Measurements from ENCODE around the gene ITGB5. TPM values are rescaled to one million over a fixed set of nuclear protein-coding genes. Genes with fewer than 3 reads are reported as not detected.
A peak's percentile ranks its signal among the peaks of the same experiment; 100 is the strongest.
"Not testable (repeated sequence)": the region's sequence is repeated elsewhere in the genome, so short reads cannot be mapped to it uniquely, and the experiment has no call there.

Gene ITGB5
- total RNA-seq, 1 donor from 2014 or later, result 74.7 TPM

DNA sequence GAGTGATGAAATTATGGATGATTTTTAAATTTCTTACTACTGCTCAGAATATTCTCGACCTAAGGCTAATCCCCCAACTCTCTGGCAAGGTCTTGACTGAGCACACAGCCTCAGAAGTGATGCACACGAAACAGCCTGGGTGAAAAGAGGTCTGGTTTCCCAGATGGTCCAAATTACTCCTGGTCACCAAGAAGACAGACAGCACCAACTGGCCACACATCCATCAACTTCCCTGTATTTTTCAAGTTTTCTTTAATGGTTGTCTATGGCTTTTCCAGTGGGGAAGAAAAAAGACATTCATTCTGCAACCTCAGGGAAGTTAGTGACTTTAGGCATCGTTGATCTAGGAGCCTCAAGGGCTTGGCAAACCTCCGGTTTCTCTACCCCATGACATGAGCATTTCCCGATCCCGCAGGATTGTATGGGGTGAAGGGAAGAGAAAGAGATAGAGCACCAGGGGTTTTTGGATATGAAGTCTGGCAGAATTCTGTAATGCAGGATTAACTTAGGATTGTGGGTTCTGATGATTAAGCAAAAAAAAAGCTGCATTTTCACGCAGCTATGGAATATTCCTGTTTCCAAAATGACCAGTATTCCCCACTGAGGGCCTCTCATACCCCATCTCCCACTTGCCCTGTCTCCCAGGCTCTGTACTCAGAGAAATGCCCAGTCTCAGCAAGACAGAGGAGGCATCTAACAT lies 94.7 kb downstream of the ITGB5 start:
- DNase-seq (ENCODE audit: low spot score) (no peak), ATAC-seq (no peak)

DNA sequence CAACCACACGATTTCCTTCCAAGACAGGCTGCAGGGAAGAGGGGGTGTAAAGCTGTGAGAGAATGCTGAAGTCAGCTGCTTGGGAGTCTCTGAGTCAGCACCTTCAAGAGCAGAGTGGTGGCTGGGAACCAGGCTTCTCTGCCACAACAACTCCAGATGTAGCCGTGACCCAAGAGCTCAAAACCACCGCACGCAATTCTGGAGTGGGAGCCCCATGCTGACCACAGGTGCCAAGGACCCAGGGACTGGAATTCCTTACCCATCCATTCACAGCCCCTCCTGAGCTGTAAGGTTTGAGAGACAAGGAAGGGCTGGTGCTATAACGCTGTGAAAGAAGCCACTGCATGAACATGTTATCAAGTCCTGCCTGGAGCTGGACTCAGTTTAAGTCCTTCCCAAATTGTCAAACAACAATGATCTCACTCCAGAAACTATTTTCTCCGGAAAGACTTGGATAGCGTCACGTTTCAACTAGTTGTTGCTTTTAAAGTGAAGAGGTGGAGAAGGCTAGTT lies 95.5 kb downstream of the ITGB5 start:
- DNase-seq (ENCODE audit: low spot score) (no peak), ATAC-seq (peak; percentile 24)

DNA sequence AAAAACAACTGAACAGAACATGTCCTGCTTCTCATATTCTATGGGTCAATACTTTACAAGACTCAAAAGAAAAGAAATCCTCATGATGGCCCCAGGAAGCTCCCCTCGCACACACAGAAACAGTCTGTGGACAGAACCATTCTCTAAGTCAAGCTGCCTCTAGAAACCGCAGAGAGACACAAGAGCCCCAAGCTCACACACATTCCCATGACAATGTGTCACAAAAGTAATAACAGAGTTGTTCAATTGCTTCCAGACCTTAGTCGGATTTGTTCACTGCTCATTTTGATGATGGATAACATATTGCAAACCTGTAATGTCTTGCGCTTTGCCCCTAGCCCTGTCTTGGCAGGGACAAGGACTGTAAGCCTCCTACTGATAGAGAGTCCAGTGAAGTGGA lies 96.0 kb downstream of the ITGB5 start:
- no peak for ATAC-seq
- DNase-seq (ENCODE audit: low spot score), result no peak

DNA sequence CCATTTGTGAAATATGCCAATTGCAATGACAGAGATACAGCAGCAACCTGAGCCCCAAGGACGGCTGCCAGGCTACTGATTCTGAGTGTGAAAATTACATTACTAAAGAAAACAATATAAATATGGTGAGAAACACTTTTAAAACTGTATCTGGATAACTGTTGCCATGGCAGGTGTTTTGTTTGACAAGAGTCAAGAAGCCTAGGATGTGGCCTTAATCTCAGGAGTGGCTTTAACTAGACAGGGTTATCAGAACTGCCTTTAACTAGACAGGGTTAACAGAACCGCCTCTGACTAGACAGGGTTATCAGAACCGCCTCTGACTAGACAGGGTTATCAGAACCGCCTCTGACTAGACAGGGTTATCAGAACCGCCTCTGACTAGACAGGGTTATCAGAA lies 98.1 kb downstream of the ITGB5 start:
- not testable (repeated sequence) for ATAC-seq; DNase-seq (ENCODE audit: low spot score)

DNA sequence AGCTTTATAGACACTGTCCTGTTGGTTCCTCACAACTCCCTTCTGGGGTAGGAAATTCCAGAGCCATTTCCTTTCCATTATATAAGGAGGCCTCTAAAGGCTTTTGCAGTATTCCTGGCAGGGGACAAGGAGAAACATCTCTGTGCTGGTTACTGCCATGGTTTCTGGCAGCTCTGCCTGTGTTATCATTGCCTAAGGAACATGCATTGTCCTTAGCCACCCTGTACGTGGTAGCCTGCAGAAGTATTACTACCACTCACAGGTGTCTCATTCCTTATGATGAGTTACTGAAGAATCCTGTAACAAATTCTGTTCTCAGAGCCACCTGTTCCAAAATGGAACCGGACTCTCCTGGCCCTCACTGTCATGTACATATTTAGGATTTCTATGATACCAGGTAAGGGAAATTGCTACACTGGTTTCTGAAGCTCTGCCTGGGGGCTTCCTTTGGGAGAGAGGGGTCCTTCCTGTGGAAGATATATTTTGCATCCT lies 98.9 kb downstream of the ITGB5 start:
- DNase-seq (ENCODE audit: low spot score), result no peak
- ATAC-seq, result no peak

DNA sequence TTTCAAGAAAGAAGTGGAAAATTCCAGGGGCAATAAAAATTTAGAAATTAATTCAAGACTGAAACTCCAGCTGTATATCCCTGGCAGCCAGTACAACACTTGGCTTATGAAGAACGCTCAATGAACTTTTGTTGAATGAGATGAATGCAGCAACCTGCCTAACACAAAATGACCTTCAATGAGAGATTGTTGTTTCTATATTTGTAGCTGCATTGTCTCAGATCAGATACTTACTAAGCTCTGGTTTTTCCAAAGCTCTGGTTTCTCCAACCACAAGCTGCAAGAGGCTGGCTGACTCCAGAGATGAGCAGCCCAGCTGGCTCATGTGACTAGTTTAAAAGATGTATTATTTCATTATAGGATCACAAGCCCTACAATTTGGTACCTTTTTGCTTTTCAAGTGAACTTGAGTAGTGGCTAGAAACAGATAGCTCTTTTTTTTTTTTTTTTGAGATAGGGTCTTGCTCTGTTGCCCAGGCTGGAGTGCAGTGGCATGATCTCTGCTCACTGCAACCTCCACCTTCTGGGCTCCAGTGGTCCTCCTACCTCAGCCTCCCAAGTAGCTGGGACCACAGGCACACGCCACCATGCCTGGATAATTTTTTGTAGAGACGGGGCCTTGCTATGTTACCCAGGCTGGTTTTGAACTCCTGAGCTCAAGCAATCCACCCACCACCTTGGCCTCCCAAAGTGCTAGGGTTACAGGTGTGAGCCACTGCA lies 99.5 kb downstream of the ITGB5 start:
- peak; percentile 51 for ATAC-seq

DNA sequence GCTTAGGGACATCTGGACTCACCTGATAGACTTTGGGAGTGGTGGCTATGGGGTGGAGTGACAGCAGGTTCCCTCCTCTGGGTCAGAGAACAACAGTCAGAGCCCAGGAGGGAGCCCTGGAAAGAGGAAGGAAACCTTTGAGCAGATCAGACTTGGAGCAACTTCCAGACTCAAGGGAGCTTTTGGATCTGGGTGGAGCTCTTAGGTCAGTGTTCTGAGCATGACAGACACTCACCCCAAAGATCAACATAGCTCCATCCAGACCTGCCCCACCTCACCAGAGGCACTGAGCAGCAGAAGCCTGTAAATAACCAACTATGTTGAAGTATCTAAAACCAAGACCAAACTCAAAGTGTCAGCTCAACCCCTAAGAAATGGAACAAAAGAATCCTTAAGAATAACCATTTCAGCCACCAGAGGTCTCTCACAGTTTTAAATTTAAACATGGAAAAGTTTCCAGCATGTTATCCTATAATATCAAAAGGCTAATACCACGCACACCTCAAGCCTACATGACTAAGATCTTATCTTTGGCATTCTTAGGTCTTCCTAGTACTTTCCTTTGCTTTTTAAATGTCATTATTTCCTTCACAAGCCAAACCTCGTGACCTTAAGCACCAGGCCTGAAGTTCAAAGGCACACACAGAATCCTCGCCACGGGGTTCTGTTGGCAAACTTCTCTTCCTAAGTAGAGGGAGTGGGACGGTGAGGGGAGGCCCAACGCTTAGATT lies 100.5 kb downstream of the ITGB5 start:
- ATAC-seq (peak; percentile 61), DNase-seq (ENCODE audit: low spot score) (no peak)

More for the DNA sequence above, 99.5 kb downstream of the ITGB5 start:
- no peak for DNase-seq (ENCODE audit: low spot score)

DNA sequence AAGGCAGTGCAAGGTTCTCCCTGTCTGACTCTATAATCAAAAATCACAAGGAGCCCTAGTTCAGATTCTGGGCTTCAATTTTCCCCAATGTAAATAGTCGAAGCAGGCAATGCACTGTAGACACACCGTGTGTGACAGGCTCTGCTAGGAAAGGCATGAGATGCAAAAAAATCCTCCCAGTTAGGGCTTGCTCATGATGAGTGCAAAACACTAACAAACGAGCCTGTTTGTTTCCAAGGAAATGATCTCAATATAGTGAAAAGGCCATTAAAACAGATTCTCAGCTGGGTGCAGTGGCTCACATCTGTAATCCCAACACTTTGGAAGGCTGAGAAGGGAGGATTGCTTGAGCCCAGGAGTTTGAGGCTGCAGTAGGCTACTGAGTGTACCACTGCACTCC lies 101.2 kb downstream of the ITGB5 start:
- DNase-seq (ENCODE audit: low spot score) (no peak), ATAC-seq (no peak)

DNA sequence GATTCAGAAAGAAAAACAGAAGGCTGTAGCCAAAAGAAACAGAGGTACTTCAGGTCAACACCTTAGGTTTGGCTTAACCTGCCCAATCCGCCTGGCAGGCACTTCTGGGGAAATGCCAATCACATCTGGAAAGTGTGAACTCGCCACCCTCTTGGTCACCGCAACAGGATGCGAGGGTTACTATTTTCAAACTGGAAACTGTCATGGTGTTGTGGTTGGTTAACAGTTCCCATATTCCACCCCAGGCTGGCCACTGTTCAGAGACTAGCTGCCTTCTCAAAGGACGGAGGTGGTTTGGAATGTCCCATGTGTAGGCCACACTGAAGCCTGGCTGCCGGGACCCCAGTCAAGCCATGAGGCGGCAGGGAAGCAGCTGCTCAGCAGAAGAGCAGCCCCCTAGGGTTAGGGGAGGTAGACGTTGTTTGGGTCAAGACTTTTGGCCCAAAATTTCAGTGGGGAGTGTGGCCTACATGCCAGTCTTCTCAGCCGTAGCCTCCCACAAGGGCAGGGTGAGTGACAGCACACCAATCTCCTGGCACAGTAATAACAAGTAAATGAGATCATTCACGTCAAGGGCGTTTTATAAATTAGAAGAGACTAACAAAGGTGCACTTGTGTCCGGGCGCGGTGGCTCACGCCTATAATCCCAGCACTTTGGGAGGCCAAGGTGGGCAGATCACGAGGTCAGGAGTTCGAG lies 102.3 kb downstream of the ITGB5 start:
- no peak for DNase-seq (ENCODE audit: low spot score)
- no peak for ATAC-seq

DNA sequence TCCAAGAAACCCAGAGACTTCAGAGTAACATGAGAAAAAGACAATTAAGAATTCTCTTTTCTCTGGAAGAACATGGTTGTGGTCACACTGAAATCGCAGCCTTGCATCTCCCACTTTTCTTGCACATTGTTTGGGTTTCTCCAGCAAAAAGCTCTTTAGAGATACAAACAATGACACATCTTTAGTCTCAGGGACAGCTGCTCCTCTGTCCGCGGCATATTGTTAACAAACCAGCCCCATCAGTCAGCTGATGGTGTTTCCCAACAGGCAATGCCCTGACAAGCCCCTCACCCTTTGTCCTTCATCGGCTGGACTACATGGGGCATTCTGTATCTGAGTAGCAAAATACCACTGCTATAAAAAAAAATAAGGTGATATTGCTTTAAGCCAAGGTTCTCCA lies 103.5 kb downstream of the ITGB5 start:
- DNase-seq (ENCODE audit: low spot score) (no peak), ATAC-seq (no peak)

DNA sequence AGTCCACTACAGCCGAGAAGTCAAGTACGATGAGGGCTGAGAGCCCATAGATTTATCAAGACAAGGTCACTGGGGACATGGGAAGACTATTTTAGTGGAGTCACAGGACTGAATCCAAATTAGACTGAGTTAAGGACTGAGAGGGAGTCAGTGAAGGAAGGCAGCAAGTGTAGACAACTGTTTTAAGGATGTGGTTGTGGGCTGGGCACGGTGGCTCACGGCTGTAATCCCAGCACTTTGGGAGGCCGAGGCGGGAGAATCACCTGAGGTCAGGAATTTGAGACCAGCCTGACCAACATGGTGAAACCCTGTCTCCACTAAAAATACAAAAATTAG lies 104.8 kb downstream of the ITGB5 start:
- DNase-seq (ENCODE audit: low spot score); ATAC-seq: not testable (repeated sequence)

DNA sequence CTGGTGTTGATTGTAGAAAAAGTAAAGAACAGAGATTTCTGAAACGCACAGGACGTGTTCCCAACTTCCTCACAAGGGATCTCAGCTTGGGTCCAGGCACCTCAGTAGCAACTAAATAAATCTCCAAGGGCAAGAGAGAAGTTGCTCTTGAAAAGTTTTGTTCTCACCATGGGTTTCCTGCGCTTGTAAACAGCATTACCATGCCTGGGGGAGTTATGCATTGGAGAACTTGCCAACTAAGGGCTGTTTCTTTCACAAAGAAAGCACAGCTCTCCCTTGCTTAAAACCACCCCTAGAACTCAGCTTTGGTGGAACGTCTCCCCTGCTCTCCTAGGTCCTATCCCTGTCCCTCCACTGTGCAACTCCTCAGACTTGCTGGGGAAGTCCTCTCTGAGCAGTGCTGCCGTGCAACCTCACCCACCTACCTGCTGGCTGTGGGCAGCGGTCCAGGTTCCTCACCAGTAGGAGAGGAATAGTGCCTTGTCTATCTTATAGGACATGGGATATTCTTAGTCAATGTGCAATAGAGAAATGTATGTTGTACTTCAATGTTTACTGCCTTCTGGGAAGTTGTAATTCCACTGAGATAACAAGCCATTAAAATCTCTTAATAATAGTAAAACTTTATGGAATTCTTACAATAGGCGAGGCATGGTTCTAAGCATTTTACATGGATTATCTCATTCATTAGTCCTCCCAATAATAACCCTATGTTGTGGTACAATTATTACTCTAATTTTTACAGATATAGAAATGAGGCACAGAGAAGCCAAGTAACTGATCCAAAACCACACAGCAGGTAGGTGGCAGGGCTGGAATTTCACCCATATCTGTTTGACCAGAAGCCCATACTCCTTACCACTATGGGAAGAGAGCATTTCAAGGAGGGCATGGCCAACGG lies 105.4 kb downstream of the ITGB5 start:
- no peak for ATAC-seq

DNA sequence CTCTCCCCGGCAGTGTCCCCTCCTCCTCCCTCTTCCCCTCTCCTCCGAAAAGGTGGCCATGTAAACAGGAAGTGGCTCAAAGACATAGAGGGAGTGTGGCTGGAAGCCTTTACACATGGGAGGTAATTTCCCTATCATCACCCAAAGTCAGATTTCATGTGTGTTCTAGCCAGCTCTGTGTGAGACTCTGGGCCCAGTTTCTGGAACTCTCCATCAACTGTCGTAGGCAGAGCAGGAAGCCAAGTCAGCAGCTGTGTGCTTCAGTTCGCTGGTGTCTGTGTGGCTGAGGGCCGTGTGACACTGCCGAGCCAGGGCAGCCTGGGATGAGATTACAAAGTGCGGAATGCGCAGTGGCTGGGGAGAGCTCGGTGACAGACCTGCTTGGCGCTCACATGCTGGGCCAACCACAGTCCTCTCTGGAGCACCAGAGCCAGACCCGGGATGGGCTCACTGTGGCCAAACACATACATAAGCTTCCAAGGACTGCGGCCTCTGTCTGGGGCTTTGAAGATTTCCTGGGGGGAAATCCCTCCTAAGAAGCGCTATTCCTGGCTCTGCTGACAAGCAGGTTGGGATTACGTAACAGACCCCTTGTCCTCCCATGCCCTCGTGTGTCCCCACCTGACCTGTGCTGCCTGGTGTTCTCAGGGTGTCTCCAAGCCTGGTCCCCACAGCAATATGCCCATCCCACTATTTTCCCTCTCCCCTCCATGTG lies 106.2 kb downstream of the ITGB5 start:
- DNase-seq (ENCODE audit: low spot score), result peak; percentile 72
- ATAC-seq, result peak; percentile 87

More for the DNA sequence above, 105.4 kb downstream of the ITGB5 start:
- no peak for DNase-seq (ENCODE audit: low spot score)

DNA sequence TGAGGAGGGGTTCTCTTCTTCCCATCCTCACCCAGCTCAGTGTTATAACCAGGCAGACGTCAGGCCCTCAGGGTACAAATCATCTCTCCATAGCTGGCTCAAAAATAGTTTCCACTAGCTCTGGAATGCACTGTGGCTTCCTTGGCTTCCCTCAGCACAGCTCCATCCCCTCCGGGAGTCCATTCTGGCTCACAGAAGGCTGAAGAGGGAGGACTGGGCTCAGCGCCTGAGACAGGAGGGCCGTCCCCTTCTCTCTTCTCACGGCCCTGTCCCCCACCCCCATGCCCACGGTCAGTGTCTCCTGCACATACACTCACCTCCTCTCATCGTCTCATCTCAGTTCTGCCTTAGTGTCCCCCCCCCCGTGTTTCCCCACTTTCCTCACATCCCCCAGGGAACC lies 106.8 kb downstream of the ITGB5 start:
- no peak for DNase-seq (ENCODE audit: low spot score)
- ATAC-seq, result peak; percentile 16

DNA sequence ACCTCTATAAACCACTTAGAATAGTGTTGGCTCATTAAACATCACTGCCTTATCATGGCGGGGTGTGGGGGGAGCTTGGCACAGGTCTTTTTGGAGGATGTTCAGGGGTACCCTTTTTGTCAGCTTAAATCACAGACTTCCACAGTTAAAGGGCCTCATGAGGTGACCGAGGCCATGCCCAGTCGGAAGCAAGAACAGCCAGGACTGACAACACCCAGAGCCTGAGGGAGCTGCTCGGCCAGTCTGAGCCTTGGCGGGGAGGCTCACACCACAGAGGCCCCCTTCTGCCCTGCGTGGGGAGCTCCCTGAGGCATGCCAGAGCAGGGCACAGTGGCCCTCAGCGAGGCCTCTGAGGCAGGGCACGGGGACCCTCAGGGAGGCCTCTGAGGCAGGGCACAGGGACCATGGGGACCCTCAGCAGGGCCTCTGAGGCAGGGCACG lies 107.4 kb downstream of the ITGB5 start:
- ATAC-seq (no peak), DNase-seq (ENCODE audit: low spot score) (no peak)

DNA sequence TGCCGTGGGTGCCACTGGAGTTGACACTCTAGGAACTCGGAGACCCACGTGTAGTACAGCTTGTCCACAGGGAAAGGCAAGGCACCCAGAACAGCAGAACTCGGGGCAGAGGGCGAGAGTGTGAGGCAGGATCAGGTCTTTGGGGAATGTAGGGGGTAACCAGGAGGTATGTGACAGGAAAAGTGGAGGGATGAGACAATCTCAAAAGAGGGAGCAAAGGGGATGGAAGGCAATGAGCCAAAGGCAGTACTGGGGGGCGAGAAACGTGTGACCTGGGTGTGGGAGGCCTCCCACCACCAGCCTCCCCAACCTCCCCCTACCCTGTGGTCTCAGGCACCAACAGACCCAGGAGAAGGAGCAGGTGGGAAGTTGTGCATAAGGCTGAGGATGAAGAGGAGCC lies 108.0 kb downstream of the ITGB5 start:
- DNase-seq (ENCODE audit: low spot score) (no peak), ATAC-seq (peak; percentile 19)

DNA sequence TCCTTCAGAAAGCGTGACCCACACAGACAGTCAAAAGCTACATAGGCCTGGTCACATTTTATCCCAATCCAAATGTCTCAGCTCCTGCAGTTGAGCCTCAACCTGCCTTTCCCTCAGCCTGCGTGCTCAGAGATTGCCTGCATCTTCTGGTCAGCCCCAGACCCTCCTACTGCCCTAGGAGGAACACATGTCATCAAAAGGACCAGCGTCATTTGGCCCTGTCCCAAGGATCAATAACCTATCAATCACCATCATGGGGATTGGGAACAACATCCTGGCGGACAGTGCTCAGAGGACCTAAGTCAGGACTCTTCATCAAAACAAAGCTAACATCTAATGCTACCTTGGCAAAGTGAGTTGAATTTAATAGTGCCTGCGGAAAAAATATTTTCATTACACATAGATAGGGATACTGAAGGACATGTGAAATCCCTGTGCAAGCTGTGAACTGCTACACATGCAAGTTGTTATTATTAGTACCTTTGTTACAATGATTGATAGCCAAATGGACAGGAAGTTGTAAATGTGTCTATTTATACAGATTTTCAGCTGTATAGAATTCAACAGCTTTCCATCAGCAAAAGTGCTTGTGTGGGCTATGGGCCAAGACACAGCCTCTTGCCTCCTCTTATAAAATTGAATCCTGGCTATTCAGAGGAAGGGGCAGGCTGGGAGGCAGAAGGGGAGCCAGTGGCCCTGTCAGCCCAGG lies 109.2 kb downstream of the ITGB5 start:
- ATAC-seq (no peak), DNase-seq (ENCODE audit: low spot score) (no peak)

DNA sequence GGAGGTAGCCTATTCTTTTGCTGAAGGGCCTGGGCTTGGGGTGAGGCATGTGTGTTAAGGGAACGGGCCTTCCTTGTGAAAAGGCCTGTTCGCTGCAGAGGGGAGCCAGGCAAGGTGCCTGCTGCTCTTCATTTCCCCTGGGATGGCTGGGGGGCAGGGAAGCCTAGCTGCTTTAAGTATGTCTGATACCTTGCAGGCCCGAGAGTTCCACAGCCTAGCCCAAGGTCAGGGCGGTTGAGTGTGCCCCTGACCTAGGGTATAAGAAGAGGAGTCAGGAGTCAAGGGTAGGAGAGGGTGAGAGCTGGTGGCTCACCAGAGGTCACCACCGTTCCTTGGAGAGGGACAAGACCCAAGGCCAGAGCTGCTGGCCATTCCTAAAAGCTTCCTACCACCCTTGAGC lies 110.3 kb downstream of the ITGB5 start:
- DNase-seq (ENCODE audit: low spot score), result no peak
- no peak for ATAC-seq

DNA sequence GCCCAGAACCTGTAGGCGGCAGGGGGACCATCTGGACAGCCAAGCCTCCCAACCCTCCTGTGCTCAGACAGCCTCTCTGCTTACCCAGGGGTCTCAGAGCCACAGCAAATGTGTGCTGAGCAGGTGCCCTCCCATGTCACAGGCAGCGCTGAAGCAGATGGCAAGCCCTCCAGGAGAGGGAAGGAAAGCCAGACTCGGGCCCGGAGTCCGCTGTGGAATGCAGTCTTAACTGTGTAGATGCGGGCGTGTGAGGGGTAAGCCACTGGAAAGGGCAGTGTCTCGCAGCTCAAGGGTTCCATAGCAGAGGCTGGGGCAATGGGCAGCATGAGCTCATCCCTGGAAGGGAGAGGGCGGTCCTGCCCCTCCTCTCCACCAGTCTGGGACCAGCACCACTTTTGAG lies 111.3 kb downstream of the ITGB5 start:
- DNase-seq (ENCODE audit: low spot score), result no peak
- no peak for ATAC-seq
